Neutrophil (primary cell): ENCODE results near the gene IFNG.

Experiments used
- H3K27ac ChIP-seq: fragments of 200-600 bp; sonication (generic); 2 replicates; pipeline ENCODE4 v1.5.1; 2016; ENCODE audit warnings: mild to moderate bottlenecking, moderate library complexity
- H3K27me3 ChIP-seq: fragments of 200-600 bp; sonication (generic); 2 replicates; pipeline ENCODE4 v1.6.0; 2016; ENCODE audit warnings: mild to moderate bottlenecking
- H3K36me3 ChIP-seq: fragments of 200-600 bp; sonication (generic); 2 replicates; pipeline ENCODE4 v1.5.1; 2017
- H3K4me1 ChIP-seq, 2 experiments: fragments of 200-600 bp in 1 of 2; sonication (generic) in 1 of 2; 1 replicate in 1 of 2; 2 replicates in 1 of 2; pipeline versions ENCODE4 v1.5.1 to v1.6.1; 2013 to 2016; ENCODE audit warnings: low read depth in 1 of 2, low read length in 1 of 2, mild to moderate bottlenecking in 1 of 2, moderate library complexity in 1 of 2; ENCODE audit not compliant: control insufficient read depth in 1 of 2, insufficient read depth in 1 of 2
- H3K4me3 ChIP-seq, 2 experiments: fragments of 200-600 bp in 1 of 2; sonication (generic) in 1 of 2; 1 replicate in 1 of 2; 2 replicates in 1 of 2; pipeline ENCODE4 v1.5.1; 2013 to 2016; ENCODE audit warnings: low read depth in 1 of 2, low read length in 1 of 2, mild to moderate bottlenecking in 1 of 2, moderate library complexity in 1 of 2
- H3K9me3 ChIP-seq: fragments of 200-600 bp; sonication (generic); 2 replicates; pipeline ENCODE4 v1.5.1; 2016
- TF ChIP-seq, protein P1 (sequence below): fragments of 200-600 bp; sonication (generic); IDR thresholded peaks from 2 replicates; pipeline ENCODE4 v1.5.1; 2016; ENCODE audit warnings: antibody characterized with exemption

The IFNG gene

DNA sequence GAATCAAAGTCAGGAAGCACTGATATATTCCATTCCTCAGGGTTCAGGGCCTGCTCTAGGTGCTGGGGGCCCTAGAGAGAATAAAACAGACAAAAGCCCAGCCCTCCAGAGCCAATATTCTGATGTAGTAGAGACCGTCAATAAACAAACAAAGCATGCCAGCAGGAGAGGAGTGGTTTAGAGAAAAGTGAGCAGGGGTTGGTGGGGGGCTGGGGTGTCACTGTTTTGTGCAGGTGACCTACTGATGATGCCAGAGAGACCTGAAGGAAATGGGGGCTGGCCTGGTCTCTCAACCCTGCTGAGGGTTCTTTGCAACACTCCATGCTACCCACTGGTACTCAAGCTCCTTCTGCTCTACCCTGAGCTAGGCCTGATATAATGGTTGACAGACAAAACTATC is 39.6 kb upstream of the IFNG start:
- Histone ChIP-seq H3K9me3 (no peaks in the 10 kb centered on the region), H3K27me3 (peaks cover 34% of the 10 kb centered on the region), H3K36me3 (no peaks in the 10 kb centered on the region), H3K4me1 (no peaks in the 10 kb centered on the region), H3K27ac (no peak overlapping the region), H3K4me3 (no peak overlapping the region)
- TF ChIP-seq, protein P1, sequence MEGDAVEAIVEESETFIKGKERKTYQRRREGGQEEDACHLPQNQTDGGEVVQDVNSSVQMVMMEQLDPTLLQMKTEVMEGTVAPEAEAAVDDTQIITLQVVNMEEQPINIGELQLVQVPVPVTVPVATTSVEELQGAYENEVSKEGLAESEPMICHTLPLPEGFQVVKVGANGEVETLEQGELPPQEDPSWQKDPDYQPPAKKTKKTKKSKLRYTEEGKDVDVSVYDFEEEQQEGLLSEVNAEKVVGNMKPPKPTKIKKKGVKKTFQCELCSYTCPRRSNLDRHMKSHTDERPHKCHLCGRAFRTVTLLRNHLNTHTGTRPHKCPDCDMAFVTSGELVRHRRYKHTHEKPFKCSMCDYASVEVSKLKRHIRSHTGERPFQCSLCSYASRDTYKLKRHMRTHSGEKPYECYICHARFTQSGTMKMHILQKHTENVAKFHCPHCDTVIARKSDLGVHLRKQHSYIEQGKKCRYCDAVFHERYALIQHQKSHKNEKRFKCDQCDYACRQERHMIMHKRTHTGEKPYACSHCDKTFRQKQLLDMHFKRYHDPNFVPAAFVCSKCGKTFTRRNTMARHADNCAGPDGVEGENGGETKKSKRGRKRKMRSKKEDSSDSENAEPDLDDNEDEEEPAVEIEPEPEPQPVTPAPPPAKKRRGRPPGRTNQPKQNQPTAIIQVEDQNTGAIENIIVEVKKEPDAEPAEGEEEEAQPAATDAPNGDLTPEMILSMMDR: no peak

DNA sequence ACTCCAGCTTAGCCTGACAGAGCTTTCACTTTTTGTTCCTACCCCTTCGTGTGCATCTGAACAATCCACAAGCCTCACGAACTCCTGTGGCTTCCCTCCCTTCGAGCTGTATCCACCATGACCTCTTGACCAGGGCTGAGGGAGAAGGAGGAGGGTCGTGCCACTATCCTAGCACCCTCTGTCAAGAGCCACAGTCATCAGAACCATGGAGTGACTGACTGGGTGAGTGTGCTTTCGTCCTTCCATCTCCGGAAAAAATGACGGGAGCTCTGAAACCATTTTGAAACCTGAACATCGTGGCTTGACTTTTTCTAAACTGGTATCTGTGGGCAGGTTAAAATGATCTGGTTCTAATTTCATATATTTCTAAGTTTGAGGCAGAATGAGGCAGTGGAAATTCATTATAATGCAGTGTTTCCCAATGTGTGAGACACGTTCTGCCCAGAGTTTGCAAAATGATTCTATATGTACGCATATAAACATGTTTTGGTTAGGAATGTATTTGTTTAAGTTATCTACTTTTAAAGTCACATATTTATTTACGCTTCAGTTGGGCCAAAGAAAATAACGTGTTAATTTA is 39.1 kb upstream of the IFNG start:
- no peaks in the 10 kb centered on the region for H3K36me3 ChIP-seq
- H3K27me3 ChIP-seq: peaks cover 34% of the 10 kb centered on the region
- H3K4me1 ChIP-seq: no peaks in the 10 kb centered on the region
- no peak overlapping the region for H3K27ac ChIP-seq
- TF ChIP-seq, protein P1: no peak
- H3K9me3 ChIP-seq: no peaks in the 10 kb centered on the region
- H3K4me3 ChIP-seq: no peak overlapping the region

DNA sequence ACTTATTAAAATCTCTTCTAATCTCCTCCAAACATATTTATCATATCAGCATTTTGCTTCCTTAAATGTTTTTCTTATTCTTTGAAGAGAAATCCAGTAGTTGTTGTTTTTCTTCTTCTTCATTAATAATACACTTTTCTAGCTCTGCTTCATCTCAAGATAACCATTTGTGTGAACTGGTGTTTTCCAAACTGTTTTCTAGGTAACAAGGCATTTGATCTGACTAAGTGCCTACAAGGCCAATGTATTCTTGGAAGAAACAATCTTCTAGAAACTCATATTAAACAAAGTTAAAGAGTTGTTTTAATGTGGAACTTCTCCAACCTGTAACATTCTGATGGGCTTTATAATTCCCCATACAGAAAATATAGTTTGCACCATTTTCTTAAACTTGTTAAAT is 30.8 kb upstream of the IFNG start:
- TF ChIP-seq, protein P1: no peak
- Histone ChIP-seq H3K27me3 (peaks cover 22% of the 10 kb centered on the region), H3K27ac (no peak overlapping the region), H3K4me1 (no peaks in the 10 kb centered on the region), H3K4me3 (no peak overlapping the region), H3K9me3 (no peaks in the 10 kb centered on the region), H3K36me3 (no peaks in the 10 kb centered on the region)

DNA sequence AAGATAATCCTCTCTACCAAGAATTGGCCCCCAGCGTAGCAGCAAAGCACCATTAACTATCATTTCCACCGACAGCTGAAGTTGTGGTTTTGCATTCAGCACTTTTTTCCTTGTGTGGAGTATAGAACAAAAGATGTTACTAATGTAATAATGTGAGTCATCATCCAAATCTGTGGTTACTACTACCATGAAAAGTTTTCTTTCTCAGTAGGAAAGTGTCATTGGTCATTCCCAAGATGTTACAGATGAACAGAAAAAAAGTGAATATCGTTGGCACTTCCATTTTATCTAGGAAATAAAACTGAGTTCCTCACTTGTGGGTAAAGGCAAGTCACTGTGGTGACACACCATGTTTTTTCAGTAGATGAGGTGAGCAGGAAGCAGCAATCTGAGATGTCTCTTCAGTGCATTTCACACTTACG is 30.3 kb upstream of the IFNG start:
- Histone ChIP-seq H3K36me3 (no peaks in the 10 kb centered on the region), H3K9me3 (no peaks in the 10 kb centered on the region), H3K4me1 (no peaks in the 10 kb centered on the region), H3K4me3 (no peak overlapping the region), H3K27ac (no peak overlapping the region), H3K27me3 (peaks cover 22% of the 10 kb centered on the region)
- TF ChIP-seq, protein P1: no peak

DNA sequence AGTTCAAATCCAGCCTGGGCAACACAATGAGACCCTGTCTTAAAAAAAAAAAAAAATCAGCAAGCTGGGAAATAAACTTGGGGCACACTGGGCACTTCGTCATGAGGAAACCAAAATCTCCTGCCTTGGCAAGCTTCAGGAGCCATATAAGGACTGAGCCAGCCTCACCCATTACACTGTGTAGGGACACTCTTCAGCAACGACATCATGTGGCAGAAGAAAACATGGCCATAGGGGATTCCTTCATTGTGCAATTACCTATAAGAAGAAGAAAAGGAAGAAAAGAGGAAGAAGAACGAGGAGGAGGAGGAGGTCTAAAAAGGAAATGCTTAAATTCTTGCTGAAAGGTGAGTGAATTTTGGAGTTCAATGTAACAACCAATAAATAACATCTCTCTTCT is 26.1 kb upstream of the IFNG start:
- Histone ChIP-seq H3K4me1 (no peaks in the 10 kb centered on the region), H3K27ac (no peak overlapping the region), H3K36me3 (no peaks in the 10 kb centered on the region), H3K27me3 (peaks cover 14% of the 10 kb centered on the region), H3K9me3 (no peaks in the 10 kb centered on the region), H3K4me3 (no peak overlapping the region)
- TF ChIP-seq, protein P1: no peak
